ENCODE results near the gene MMP11.

MMP11 gene

GRCh38 chr22:23772649-23773473 is at the start of gene MMP11:
MMP11 (plus strand) TSS chr22:23772849; CDS start chr22:23772871, 22 bp downstream.
- peak; percentile 16 to 28 for DNase-seq

- DNase-seq = peak in 1 of 2 experiments; percentile 5
Observed at GRCh38 chr22:23728108-23728507, 44.5 kb upstream of the MMP11 start.

GRCh38 chr22:23737696-23738095 is 35.0 kb upstream of the MMP11 start:
- DNase-seq = no peak

- DNase-seq = no peak
Observed at GRCh38 chr22:23742505-23743264, 30.0 kb upstream of the MMP11 start.

GRCh38 chr22:23743303-23743705 is 29.3 kb upstream of the MMP11 start:
- DNase-seq = no peak

GRCh38 chr22:23744001-23744400 is 28.6 kb upstream of the MMP11 start:
- no peak for DNase-seq

- DNase-seq = no peak
Observed at GRCh38 chr22:23744485-23744884, 28.2 kb upstream of the MMP11 start.

- DNase-seq = no peak
Observed at GRCh38 chr22:23745791-23746190, 26.9 kb upstream of the MMP11 start.

GRCh38 chr22:23749841-23750301 is 22.8 kb upstream of the MMP11 start:
- peak; percentile 49 to 54 for DNase-seq

GRCh38 chr22:23750367-23750713 is 22.3 kb upstream of the MMP11 start:
- DNase-seq = no peak

GRCh38 chr22:23750714-23751440 is 21.8 kb upstream of the MMP11 start, which contains the start of gene ZNF70:
ZNF70 (minus strand) TSS chr22:23751112; CDS start chr22:23745140, 5,972 bp downstream.
- peak; percentile 63 to 80 for DNase-seq

- DNase-seq = no peak
Observed at GRCh38 chr22:23751441-23751996, 21.1 kb upstream of the MMP11 start.

- DNase-seq = peak in 1 of 2 experiments; percentile 15
Observed at GRCh38 chr22:23752090-23752691, 20.5 kb upstream of the MMP11 start.

GRCh38 chr22:23752750-23753149 is 19.9 kb upstream of the MMP11 start:
- no peak for DNase-seq

GRCh38 chr22:23753385-23753784 is 19.3 kb upstream of the MMP11 start:
- DNase-seq = no peak

- DNase-seq = no peak
Observed at GRCh38 chr22:23754220-23754919, 18.3 kb upstream of the MMP11 start, which contains the start of gene VPREB3. VPREB3 (minus strand) TSS chr22:23754425; CDS start chr22:23754363, 62 bp downstream.

GRCh38 chr22:23754980-23755636 is 17.5 kb upstream of the MMP11 start:
- DNase-seq = no peak

GRCh38 chr22:23755711-23756110 is 16.9 kb upstream of the MMP11 start:
- no peak for DNase-seq

- no peak for DNase-seq
Observed at GRCh38 chr22:23756891-23757290, 15.8 kb upstream of the MMP11 start.

GRCh38 chr22:23759566-23759965 is 13.1 kb upstream of the MMP11 start:
- DNase-seq = no peak

GRCh38 chr22:23760056-23760455 is 12.6 kb upstream of the MMP11 start:
- no peak for DNase-seq
